Keratinocyte (primary cell): Measurements from ENCODE around the gene ACAP2.

ENCODE experiments used
- EZH2 ChIP-seq: IDR thresholded peaks from one replicate; pipeline ENCODE4 v1.6.1; 2012; ENCODE audit warnings: inconsistent platforms, mild to moderate bottlenecking, low read length, moderate library complexity
- TF ChIP-seq, protein P1 (sequence below), 3 experiments: IDR thresholded peaks in 1 of 3; conservative IDR thresholded peaks in 1 of 3; optimal IDR thresholded peaks in 1 of 3; 2 replicates in 2 of 3; 3 replicates in 1 of 3; pipeline versions ENCODE3 to v1.5.1; 2011; ENCODE audit warnings: low read length in 3 of 3, mild to moderate bottlenecking in 3 of 3, moderate library complexity in 2 of 3, control low read depth in 1 of 3, inconsistent platforms in 1 of 3; ENCODE audit not compliant: insufficient read depth in 2 of 3; ENCODE audit errors: extremely low read depth in 1 of 3

- TF ChIP-seq, protein P1, sequence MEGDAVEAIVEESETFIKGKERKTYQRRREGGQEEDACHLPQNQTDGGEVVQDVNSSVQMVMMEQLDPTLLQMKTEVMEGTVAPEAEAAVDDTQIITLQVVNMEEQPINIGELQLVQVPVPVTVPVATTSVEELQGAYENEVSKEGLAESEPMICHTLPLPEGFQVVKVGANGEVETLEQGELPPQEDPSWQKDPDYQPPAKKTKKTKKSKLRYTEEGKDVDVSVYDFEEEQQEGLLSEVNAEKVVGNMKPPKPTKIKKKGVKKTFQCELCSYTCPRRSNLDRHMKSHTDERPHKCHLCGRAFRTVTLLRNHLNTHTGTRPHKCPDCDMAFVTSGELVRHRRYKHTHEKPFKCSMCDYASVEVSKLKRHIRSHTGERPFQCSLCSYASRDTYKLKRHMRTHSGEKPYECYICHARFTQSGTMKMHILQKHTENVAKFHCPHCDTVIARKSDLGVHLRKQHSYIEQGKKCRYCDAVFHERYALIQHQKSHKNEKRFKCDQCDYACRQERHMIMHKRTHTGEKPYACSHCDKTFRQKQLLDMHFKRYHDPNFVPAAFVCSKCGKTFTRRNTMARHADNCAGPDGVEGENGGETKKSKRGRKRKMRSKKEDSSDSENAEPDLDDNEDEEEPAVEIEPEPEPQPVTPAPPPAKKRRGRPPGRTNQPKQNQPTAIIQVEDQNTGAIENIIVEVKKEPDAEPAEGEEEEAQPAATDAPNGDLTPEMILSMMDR (optimal IDR thresholded peaks at IDR 0.05 in 1 of 3, IDR thresholded peaks at IDR 0.05 in 1 of 3, conservative IDR thresholded peaks at IDR 0.05 in 1 of 3; ENCODE audit: extremely low read depth in 1 of 3, insufficient read depth in 2 of 3, low read length in 3 of 3), result no peak
- no peak for TF ChIP-seq EZH2
Observed at GRCh38 chr3:195306369-195306768, 136.5 kb downstream of the ACAP2 start.
